ENCODE measurements around the gene NSUN6. TPM values are rescaled to one million over a fixed set of nuclear protein-coding genes. Genes with fewer than 3 reads are reported as not detected.

The NSUN6 gene
- total and polyA plus RNA-seq, 3 donors from 2014 or later = 34.7 to 73.0 (median 50.2) TPM

GRCh38 chr10:18557960-18558359 is 93.4 kb downstream of the NSUN6 start:
- Histone ChIP-seq H3K27ac (no peak overlapping the region), H3K4me1 (no peaks in the 10 kb centered on the region), H3K27me3 (no peaks in the 10 kb centered on the region), H3K36me3 (ENCODE audit: low read depth, missing control alignments) (no peaks in the 10 kb centered on the region), H3K9me3 (no peaks in the 10 kb centered on the region), H3K4me3 (no peak overlapping the region)
- TF ChIP-seq POLR2A (IDR thresholded peaks at IDR 0.05) = no peak
- no peak for TF ChIP-seq CTCF (IDR thresholded peaks at IDR 0.05)
- no peak for DNase-seq
- intact Hi-C loops (cut with DNase I; ENCODE audit: low total_unique reads) = no loop called here
- WGBS, 2 donors = 89 to 97% methylated on average over 1 of the region's 1 CpG

- WGBS, 2 donors = 86 to 90% methylated on average over 3 of the region's 3 CpGs
- TF ChIP-seq CTCF (IDR thresholded peaks at IDR 0.05) = no peak
- no peak for TF ChIP-seq POLR2A (IDR thresholded peaks at IDR 0.05)
Observed at GRCh38 chr10:18556522-18557147, 94.8 kb downstream of the NSUN6 start.

GRCh38 chr10:18554479-18554878 is 96.9 kb downstream of the NSUN6 start:
- H3K36me3 ChIP-seq (ENCODE audit: low read depth, missing control alignments) = no peaks in the 10 kb centered on the region
- intact Hi-C loops (cut with DNase I; ENCODE audit: low total_unique reads) = no loop called here
- WGBS, 2 donors = 87 to 92% methylated on average over 3 of the region's 3 CpGs
- DNase-seq = no peak
- H3K4me1 ChIP-seq = no peaks in the 10 kb centered on the region
- H3K4me3 ChIP-seq = no peak overlapping the region
- no peak overlapping the region for H3K27ac ChIP-seq
- no peaks in the 10 kb centered on the region for H3K27me3 ChIP-seq
- TF ChIP-seq CTCF (IDR thresholded peaks at IDR 0.05) (no peak), POLR2A (IDR thresholded peaks at IDR 0.05) (no peak)
- no peaks in the 10 kb centered on the region for H3K9me3 ChIP-seq

More at GRCh38 chr10:18556522-18557147, 94.8 kb downstream of the NSUN6 start:
- Histone ChIP-seq H3K4me1 (no peaks in the 10 kb centered on the region), H3K4me3 (no peak overlapping the region), H3K36me3 (ENCODE audit: low read depth, missing control alignments) (no peaks in the 10 kb centered on the region), H3K27me3 (no peaks in the 10 kb centered on the region), H3K9me3 (no peaks in the 10 kb centered on the region), H3K27ac (no peak overlapping the region)
- no peak for DNase-seq
- intact Hi-C loops (cut with DNase I; ENCODE audit: low total_unique reads) = no loop called here

GRCh38 chr10:18551473-18551872 is 99.9 kb downstream of the NSUN6 start:
- no peak for DNase-seq
- TF ChIP-seq POLR2A (IDR thresholded peaks at IDR 0.05) = no peak

GRCh38 chr10:18549105-18549504 is 102.3 kb downstream of the NSUN6 start:
- no peaks in the 10 kb centered on the region for H3K27me3 ChIP-seq
- WGBS, 2 donors = 96 to 100% methylated on average over 2 of the region's 2 CpGs
- no peak overlapping the region for H3K27ac ChIP-seq
- no peak overlapping the region for H3K4me3 ChIP-seq
- no peaks in the 10 kb centered on the region for H3K9me3 ChIP-seq
- intact Hi-C loops (cut with DNase I; ENCODE audit: low total_unique reads) = no loop called here
- DNase-seq = no peak
- no peaks in the 10 kb centered on the region for H3K4me1 ChIP-seq
- TF ChIP-seq POLR2A (IDR thresholded peaks at IDR 0.05) (no peak), CTCF (IDR thresholded peaks at IDR 0.05) (no peak)
- H3K36me3 ChIP-seq (ENCODE audit: low read depth, missing control alignments) = no peaks in the 10 kb centered on the region

More at GRCh38 chr10:18551473-18551872, 99.9 kb downstream of the NSUN6 start:
- no peak overlapping the region for H3K4me3 ChIP-seq
- no peaks in the 10 kb centered on the region for H3K27me3 ChIP-seq
- 97% methylated on average over 2 of the region's 2 CpGs for WGBS, 2 donors
- H3K9me3 ChIP-seq = no peaks in the 10 kb centered on the region
- intact Hi-C loops (cut with DNase I; ENCODE audit: low total_unique reads) = no loop called here
- H3K36me3 ChIP-seq (ENCODE audit: low read depth, missing control alignments) = no peaks in the 10 kb centered on the region
- no peak overlapping the region for H3K27ac ChIP-seq
- no peaks in the 10 kb centered on the region for H3K4me1 ChIP-seq

Data from testis (tissue), 3 donors.